Measurements from ENCODE around the gene CPLX4.
"Not testable (repeated sequence)": the region's sequence is repeated elsewhere in the genome, so short reads cannot be mapped to it uniquely, and the experiment has no call there.

The CPLX4 gene

DNA sequence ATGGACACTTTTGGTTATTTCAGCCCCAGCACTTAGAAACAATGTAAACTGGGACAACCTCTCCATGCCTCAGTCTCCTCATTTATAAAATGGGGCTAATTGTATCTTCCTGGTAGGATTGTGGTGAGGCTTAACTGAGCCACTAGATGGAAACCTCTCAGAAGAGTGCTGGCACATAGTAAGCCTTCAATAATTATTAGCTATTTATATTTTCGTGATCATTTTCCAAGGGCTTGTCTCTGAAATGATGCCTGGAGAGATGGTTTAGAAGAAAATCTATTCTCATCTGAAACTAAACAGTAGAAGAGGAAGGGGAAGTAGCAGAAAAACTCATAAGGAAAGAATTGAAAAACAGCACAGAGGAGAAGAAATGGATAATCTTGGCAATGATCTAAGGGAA is 52.0 kb downstream of the CPLX4 start:
- DNase-seq (ENCODE audit: low spot score), result no peak
- TF ChIP-seq, protein P1, sequence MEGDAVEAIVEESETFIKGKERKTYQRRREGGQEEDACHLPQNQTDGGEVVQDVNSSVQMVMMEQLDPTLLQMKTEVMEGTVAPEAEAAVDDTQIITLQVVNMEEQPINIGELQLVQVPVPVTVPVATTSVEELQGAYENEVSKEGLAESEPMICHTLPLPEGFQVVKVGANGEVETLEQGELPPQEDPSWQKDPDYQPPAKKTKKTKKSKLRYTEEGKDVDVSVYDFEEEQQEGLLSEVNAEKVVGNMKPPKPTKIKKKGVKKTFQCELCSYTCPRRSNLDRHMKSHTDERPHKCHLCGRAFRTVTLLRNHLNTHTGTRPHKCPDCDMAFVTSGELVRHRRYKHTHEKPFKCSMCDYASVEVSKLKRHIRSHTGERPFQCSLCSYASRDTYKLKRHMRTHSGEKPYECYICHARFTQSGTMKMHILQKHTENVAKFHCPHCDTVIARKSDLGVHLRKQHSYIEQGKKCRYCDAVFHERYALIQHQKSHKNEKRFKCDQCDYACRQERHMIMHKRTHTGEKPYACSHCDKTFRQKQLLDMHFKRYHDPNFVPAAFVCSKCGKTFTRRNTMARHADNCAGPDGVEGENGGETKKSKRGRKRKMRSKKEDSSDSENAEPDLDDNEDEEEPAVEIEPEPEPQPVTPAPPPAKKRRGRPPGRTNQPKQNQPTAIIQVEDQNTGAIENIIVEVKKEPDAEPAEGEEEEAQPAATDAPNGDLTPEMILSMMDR (IDR thresholded peaks at IDR 0.05; ENCODE audit: extremely low read depth, insufficient read depth, missing control alignments), result no peak
- in situ Hi-C loops (cut with MboI; ENCODE audit: low pct_unique_long_range_greater_than_20kb, low sequenced_read_pairs, unreplicated experiment), result no loop called here

DNA sequence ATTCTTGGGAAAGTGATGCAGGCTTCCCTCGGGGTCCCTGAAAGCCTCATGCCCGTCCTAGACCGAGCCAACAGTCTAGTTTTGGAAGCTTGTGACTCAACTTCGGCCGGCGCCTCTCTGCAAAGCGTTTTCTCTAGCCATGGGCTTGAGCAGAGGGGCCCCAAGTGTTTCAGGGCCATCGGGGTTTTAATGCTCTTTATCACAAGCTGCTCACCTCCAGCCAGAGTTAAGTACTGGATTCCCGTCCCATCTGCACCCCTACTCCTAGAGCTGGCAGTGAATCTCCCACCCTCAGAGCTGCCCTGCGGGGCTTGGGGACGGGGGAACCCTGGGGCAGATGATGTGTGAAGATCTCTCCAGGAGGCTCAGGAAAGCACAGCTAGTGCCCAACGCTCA is 52.5 kb downstream of the CPLX4 start:
- TF ChIP-seq, protein P1 (IDR thresholded peaks at IDR 0.05; ENCODE audit: extremely low read depth, insufficient read depth, missing control alignments), result no peak
- DNase-seq (ENCODE audit: low spot score), result no peak
- in situ Hi-C loops (cut with MboI; ENCODE audit: low pct_unique_long_range_greater_than_20kb, low sequenced_read_pairs, unreplicated experiment), result no loop called here

DNA sequence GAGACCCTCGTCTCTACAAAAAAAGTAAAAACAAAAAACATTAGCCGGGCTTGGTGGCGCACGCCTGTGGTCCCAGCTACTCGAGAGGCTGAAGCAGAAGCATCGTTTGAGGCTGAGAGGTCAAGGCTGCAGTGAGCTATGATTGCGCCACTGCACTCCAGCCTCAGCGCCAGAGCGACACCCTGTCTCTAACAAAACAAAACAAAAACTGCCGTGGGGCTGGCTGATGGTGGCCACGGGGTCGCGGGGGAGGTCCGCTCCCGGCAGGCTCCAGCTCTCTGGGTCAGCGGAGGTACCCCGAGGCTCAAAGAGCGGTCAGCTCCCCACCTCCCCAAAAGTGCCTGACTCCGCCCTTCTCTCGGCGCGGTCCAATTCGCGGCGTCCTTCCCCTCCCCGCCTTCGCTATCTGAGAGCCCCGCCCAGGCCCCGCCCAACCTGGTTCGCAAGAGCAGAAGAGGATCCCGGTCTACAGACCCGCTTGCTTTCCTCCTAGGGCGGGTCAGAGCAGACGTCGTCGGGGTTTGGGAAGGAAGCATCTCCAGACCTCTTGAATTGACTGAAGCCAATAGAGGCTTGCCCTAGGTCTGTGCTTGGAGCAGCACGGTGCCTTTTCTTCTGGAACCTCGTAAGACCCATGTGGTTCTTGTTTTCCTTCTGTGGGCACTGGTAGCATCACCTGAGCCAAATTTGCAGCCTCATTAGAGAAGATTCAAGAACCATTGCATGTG is 53.0 kb downstream of the CPLX4 start:
- in situ Hi-C loops (cut with MboI; ENCODE audit: low pct_unique_long_range_greater_than_20kb, low sequenced_read_pairs, unreplicated experiment), result no loop called here
- TF ChIP-seq, protein P1 (IDR thresholded peaks at IDR 0.05; ENCODE audit: extremely low read depth, insufficient read depth, missing control alignments), result no peak
- peak; percentile 65 for DNase-seq (ENCODE audit: low spot score)

DNA sequence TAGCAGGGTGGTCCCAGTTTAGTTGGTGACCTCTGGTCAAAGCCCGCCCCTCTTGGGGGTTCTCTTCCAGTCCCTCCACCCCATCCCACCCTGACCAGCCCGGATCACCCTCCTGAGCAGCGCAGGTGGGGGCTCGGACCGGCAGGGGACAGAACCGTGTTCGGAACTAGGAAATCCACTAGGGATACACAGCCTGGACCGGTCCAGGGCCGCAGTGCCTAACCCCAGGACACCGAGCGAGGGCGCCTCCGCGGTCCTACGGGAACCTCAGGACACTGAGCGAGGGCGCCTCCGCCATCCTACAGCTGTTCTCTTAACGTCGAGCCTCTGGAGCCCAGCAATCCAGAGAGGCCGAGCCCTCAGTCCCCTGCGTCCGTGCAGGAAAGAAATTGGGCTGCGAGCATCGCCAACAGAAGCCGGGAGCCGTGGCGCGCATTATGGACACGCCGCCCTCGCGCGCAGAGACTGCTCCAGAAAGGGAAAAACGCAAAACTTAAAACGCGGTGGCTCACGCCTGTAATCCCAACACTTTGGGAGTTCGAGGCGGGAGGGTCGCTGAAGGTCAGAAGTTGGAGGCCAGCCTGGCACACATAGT is 53.7 kb downstream of the CPLX4 start:
- DNase-seq (ENCODE audit: low spot score), result no peak
- in situ Hi-C loops (cut with MboI; ENCODE audit: low pct_unique_long_range_greater_than_20kb, low sequenced_read_pairs, unreplicated experiment), result no loop called here
- TF ChIP-seq, protein P1 (IDR thresholded peaks at IDR 0.05; ENCODE audit: extremely low read depth, insufficient read depth, missing control alignments), result no peak

DNA sequence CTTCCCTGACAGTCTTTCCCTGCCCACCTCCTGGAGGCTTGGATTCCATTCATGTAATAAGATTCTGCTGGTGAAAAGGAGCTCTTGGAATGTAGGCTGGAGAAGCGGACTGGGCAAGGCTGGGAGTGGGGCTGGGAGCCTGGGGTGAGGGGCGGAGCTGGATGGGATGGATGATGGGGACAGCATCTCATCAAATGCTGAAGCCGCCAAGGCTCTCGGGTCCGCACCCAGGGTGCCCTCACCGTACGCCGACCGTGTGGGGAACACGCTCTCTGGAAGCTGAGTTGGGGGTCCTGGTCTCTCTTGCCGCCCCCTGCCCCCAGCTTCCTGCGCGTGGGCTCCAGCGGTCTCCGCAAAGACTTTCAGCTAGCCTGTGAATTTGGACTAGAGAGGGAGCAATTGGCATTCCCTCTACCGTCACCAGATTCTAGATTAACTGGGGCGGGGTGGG is 54.3 kb downstream of the CPLX4 start:
- no peak for DNase-seq (ENCODE audit: low spot score)
- TF ChIP-seq, protein P1 (IDR thresholded peaks at IDR 0.05; ENCODE audit: extremely low read depth, insufficient read depth, missing control alignments), result no peak
- in situ Hi-C loops (cut with MboI; ENCODE audit: low pct_unique_long_range_greater_than_20kb, low sequenced_read_pairs, unreplicated experiment), result no loop called here

DNA sequence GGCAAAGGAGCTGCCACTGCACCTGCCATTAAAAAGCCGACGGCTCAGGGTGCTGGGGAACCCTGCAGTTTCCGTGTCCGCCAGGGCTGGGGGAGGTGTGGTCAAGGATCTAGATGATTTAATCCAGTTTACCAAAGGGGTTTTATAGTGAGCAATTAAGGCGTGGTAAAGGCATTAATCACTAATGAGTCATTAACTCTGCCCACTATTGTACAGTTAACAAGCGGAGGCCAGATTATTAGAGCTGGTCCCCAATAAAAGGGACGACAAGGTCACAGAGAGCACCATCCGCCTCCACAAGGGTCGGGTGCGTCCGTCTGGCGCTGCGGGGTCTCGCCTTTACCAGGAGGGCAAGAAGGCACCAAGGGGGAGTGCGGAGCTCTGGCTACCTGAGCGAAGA is 54.8 kb downstream of the CPLX4 start:
- no peak for DNase-seq (ENCODE audit: low spot score)
- TF ChIP-seq, protein P1 (IDR thresholded peaks at IDR 0.05; ENCODE audit: extremely low read depth, insufficient read depth, missing control alignments), result no peak
- in situ Hi-C loops (cut with MboI; ENCODE audit: low pct_unique_long_range_greater_than_20kb, low sequenced_read_pairs, unreplicated experiment), result no loop called here

DNA sequence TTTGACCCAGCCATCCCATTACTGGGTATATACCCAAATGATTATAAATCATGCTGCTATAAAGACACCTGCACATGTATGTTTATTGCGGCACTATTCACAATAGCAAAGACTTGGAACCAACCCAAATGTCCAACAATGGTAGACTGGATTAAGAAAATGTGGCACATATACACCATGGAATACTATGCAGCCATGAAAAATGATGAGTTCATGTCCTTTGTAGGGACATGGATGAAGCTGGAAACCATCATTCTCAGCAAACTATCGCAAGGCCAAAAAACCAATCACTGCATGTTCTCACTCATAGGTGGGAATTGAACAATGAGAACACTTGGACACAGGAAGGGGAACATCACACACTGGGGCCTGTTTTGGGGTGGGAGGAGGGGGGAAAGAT is 56.2 kb downstream of the CPLX4 start:
- DNase-seq (ENCODE audit: low spot score); in situ Hi-C loops (cut with MboI; ENCODE audit: low pct_unique_long_range_greater_than_20kb, low sequenced_read_pairs, unreplicated experiment): not testable (repeated sequence)

DNA sequence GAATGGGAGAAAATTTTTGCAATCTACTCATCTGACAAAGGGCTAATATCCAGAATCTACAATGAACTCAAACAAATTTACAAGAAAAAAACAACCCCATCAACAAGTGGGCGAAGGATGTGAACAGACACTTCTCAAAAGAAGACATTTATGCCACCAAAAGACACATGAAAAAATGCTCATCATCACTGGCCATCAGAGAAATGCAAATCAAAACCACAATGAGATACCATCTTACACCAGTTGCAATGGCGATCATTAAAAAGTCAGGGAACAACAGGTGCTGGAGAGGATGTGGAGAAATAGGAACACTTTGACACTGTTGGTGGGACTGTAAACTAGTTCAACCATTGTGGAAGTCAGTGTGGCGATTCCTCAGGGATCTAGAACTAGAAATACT is 56.6 kb downstream of the CPLX4 start:
- DNase-seq (ENCODE audit: low spot score); in situ Hi-C loops (cut with MboI; ENCODE audit: low pct_unique_long_range_greater_than_20kb, low sequenced_read_pairs, unreplicated experiment): not testable (repeated sequence)

DNA sequence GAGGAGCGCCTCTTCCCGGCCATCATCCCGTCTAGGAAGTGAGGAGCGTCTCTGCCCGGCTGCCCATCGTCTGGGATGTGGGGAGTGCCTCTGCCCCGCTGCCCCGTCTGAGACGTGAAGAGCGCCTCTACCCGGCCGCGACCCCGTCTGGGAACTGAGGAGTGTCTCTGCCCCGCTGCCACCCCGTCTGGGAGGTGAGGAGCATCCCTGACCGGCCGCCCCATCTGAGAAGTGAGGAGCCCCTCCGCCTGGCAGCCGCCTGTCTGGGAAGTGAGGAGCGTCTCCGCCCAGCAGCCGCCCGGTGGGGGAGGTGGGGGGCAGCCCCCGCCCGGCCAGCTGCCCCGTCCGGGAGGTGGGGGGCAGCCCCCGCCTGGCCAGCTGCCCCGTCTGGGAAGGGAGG is 63.0 kb downstream of the CPLX4 start:
- DNase-seq (ENCODE audit: low spot score); in situ Hi-C loops (cut with MboI; ENCODE audit: low pct_unique_long_range_greater_than_20kb, low sequenced_read_pairs, unreplicated experiment): not testable (repeated sequence)
